ENCODE measurements around the gene RANBP10.

RANBP10 gene

GRCh38 chr16:67806428-67807147 is at the start of gene RANBP10, which contains the start of gene TSNAXIP1:
TSS of gene RANBP10 (minus strand) at chr16:67806560. CDS start at chr16:67806536, 24 bp downstream.
TSS of gene TSNAXIP1 (plus strand) at chr16:67806889. CDS start at chr16:67807150, 261 bp downstream.
- no peaks in the 10 kb centered on the region for H3K27me3 Mint-ChIP-seq
- peaks cover 36% of the 10 kb centered on the region for H3K4me1 Mint-ChIP-seq
- H3K9me3 Mint-ChIP-seq: no peaks in the 10 kb centered on the region
- H3K36me3 Mint-ChIP-seq: peaks cover 4% of the 10 kb centered on the region
- H3K4me3 Mint-ChIP-seq: peak within 1 kb of the TSS; percentile 93
- peak within 1 kb of the TSS; percentile 91 for H3K27ac Mint-ChIP-seq

GRCh38 chr16:67855789-67856188 is 49.4 kb upstream of the RANBP10 start:
- Mint-ChIP-seq H3K4me3 (no peak overlapping the region), H3K27ac (no peak overlapping the region), H3K4me1 (peaks cover 35% of the 10 kb centered on the region), H3K36me3 (peaks cover 2% of the 10 kb centered on the region), H3K27me3 (no peaks in the 10 kb centered on the region), H3K9me3 (no peaks in the 10 kb centered on the region)

- Mint-ChIP-seq H3K4me3 (no peak overlapping the region), H3K27me3 (no peaks in the 10 kb centered on the region), H3K36me3 (peaks cover 2% of the 10 kb centered on the region), H3K27ac (no peak overlapping the region), H3K4me1 (peaks cover 38% of the 10 kb centered on the region), H3K9me3 (no peaks in the 10 kb centered on the region)
Observed at GRCh38 chr16:67853670-67854069, 47.3 kb upstream of the RANBP10 start.

- Mint-ChIP-seq H3K4me1 (peaks cover 39% of the 10 kb centered on the region), H3K27me3 (no peaks in the 10 kb centered on the region), H3K9me3 (no peaks in the 10 kb centered on the region), H3K36me3 (no peaks in the 10 kb centered on the region), H3K27ac (no peak overlapping the region), H3K4me3 (peak overlapping the region; percentile 94)
Observed at GRCh38 chr16:67848118-67848517, 41.8 kb upstream of the RANBP10 start.

GRCh38 chr16:67847064-67847861 is 40.9 kb upstream of the RANBP10 start, which contains the start of gene CENPT:
TSS of gene CENPT (minus strand) at chr16:67847693. CDS start at chr16:67833859, 13,834 bp downstream.
- H3K27ac Mint-ChIP-seq: peak within 1 kb of the TSS; percentile 94
- no peaks in the 10 kb centered on the region for H3K36me3 Mint-ChIP-seq
- peaks cover 44% of the 10 kb centered on the region for H3K4me1 Mint-ChIP-seq
- peak within 1 kb of the TSS; percentile 94 for H3K4me3 Mint-ChIP-seq
- H3K27me3 Mint-ChIP-seq: no peaks in the 10 kb centered on the region
- no peaks in the 10 kb centered on the region for H3K9me3 Mint-ChIP-seq

GRCh38 chr16:67846320-67847063 is 40.1 kb upstream of the RANBP10 start, which contains the start of gene NUTF2:
TSS of gene NUTF2 (plus strand) at chr16:67846933. CDS start at chr16:67865131, 18,198 bp downstream.
- no peaks in the 10 kb centered on the region for H3K27me3 Mint-ChIP-seq
- H3K4me1 Mint-ChIP-seq: peaks cover 46% of the 10 kb centered on the region
- H3K27ac Mint-ChIP-seq: peak within 1 kb of the TSS; percentile 94
- peak within 1 kb of the TSS; percentile 94 for H3K4me3 Mint-ChIP-seq
- no peaks in the 10 kb centered on the region for H3K36me3 Mint-ChIP-seq
- no peaks in the 10 kb centered on the region for H3K9me3 Mint-ChIP-seq

GRCh38 chr16:67846063-67846319 is 39.6 kb upstream of the RANBP10 start:
- Mint-ChIP-seq H3K36me3 (no peaks in the 10 kb centered on the region), H3K27ac (peak overlapping the region; percentile 90), H3K27me3 (no peaks in the 10 kb centered on the region), H3K4me1 (peaks cover 49% of the 10 kb centered on the region), H3K4me3 (peak overlapping the region; percentile 92), H3K9me3 (no peaks in the 10 kb centered on the region)

GRCh38 chr16:67845291-67846062 is 39.1 kb upstream of the RANBP10 start:
- Mint-ChIP-seq H3K27me3 (no peaks in the 10 kb centered on the region), H3K9me3 (no peaks in the 10 kb centered on the region), H3K4me1 (peaks cover 49% of the 10 kb centered on the region), H3K27ac (peak overlapping the region; percentile 90), H3K36me3 (no peaks in the 10 kb centered on the region), H3K4me3 (peak overlapping the region; percentile 92)

- no peaks in the 10 kb centered on the region for H3K27me3 Mint-ChIP-seq
Observed at GRCh38 chr16:67844497-67844896, 38.1 kb upstream of the RANBP10 start.

GRCh38 chr16:67843343-67843765 is 37.0 kb upstream of the RANBP10 start:
- H3K9me3 Mint-ChIP-seq: no peaks in the 10 kb centered on the region
- peaks cover 45% of the 10 kb centered on the region for H3K4me1 Mint-ChIP-seq
- H3K27me3 Mint-ChIP-seq: no peaks in the 10 kb centered on the region
- H3K4me3 Mint-ChIP-seq: peak overlapping the region; percentile 91
- H3K36me3 Mint-ChIP-seq: no peaks in the 10 kb centered on the region
- H3K27ac Mint-ChIP-seq: peak overlapping the region; percentile 88

More at GRCh38 chr16:67844497-67844896, 38.1 kb upstream of the RANBP10 start:
- Mint-ChIP-seq H3K9me3 (no peaks in the 10 kb centered on the region), H3K4me1 (peaks cover 49% of the 10 kb centered on the region), H3K4me3 (peak overlapping the region; percentile 91), H3K27ac (peak overlapping the region; percentile 84), H3K36me3 (no peaks in the 10 kb centered on the region)

GRCh38 chr16:67842509-67843342 is 36.4 kb upstream of the RANBP10 start:
- Mint-ChIP-seq H3K27me3 (no peaks in the 10 kb centered on the region), H3K4me3 (peak overlapping the region; percentile 91), H3K4me1 (peaks cover 41% of the 10 kb centered on the region), H3K36me3 (no peaks in the 10 kb centered on the region), H3K27ac (peak overlapping the region; percentile 88), H3K9me3 (no peaks in the 10 kb centered on the region)

- H3K4me3 Mint-ChIP-seq: peak within 1 kb of the TSS; percentile 96
- H3K27me3 Mint-ChIP-seq: no peaks in the 10 kb centered on the region
- no peaks in the 10 kb centered on the region for H3K9me3 Mint-ChIP-seq
- H3K4me1 Mint-ChIP-seq: peaks cover 37% of the 10 kb centered on the region
- peak within 1 kb of the TSS; percentile 91 for H3K27ac Mint-ChIP-seq
- no peaks in the 10 kb centered on the region for H3K36me3 Mint-ChIP-seq
Observed at GRCh38 chr16:67841816-67842508, 35.6 kb upstream of the RANBP10 start, which contains the start of gene THAP11. TSS of gene THAP11 (plus strand) at chr16:67842320. CDS start at chr16:67842555, 235 bp downstream.

- H3K4me1 Mint-ChIP-seq: peaks cover 37% of the 10 kb centered on the region
- no peaks in the 10 kb centered on the region for H3K9me3 Mint-ChIP-seq
- no peaks in the 10 kb centered on the region for H3K36me3 Mint-ChIP-seq
- peak overlapping the region; percentile 91 for H3K27ac Mint-ChIP-seq
- H3K27me3 Mint-ChIP-seq: no peaks in the 10 kb centered on the region
- H3K4me3 Mint-ChIP-seq: peak overlapping the region; percentile 96
Observed at GRCh38 chr16:67841198-67841815, 34.9 kb upstream of the RANBP10 start.

All from activated naive CD4-positive, alpha-beta T cell treated with anti-CD3 and anti-CD28 coated beads, Interleukin-2, amount 50 U/mL, for 24 hours (primary cell).